Smooth muscle cell (in vitro differentiated cells): Measurements from ENCODE around the gene MAP3K9. TPM values are rescaled to one million over a fixed set of nuclear protein-coding genes. Genes with fewer than 3 reads are reported as not detected.
A peak's percentile ranks its signal among the peaks of the same experiment; 100 is the strongest.

Experiments
- DNase-seq: peaks from one replicate; lab custom pipeline; 2025; ENCODE audit not compliant: unreplicated experiment; lab: John Stamatoyannopoulos, UW
- H2AFZ ChIP-seq: fragments of 200-600 bp; sonication (generic); 2 replicates; pipeline ENCODE4 v1.6.0; 2016; ENCODE audit warnings: antibody characterized with exemption, low read depth, mild to moderate bottlenecking
- H3F3A ChIP-seq: fragments of 200-600 bp; sonication (generic); 2 replicates; pipeline ENCODE4 v1.6.0; 2017; ENCODE audit warnings: antibody characterized with exemption, low read depth
- H3K27ac ChIP-seq: fragments of 200-600 bp; sonication (generic); 2 replicates; pipeline ENCODE4 v1.5.1; 2016; ENCODE audit warnings: low read depth, mild to moderate bottlenecking
- H3K27me3 ChIP-seq: fragments of 200-600 bp; sonication (generic); 2 replicates; pipeline ENCODE4 v1.6.1; 2016; ENCODE audit warnings: low read depth, mild to moderate bottlenecking
- H3K36me3 ChIP-seq: fragments of 200-600 bp; sonication (generic); 2 replicates; pipeline ENCODE4 v1.5.1; 2016; ENCODE audit warnings: low read depth
- H3K4me1 ChIP-seq: fragments of 200-600 bp; sonication (generic); 2 replicates; pipeline ENCODE4 v1.5.1; 2016; ENCODE audit warnings: low read depth
- H3K4me2 ChIP-seq: fragments of 200-600 bp; sonication (generic); 2 replicates; pipeline ENCODE4 v1.6.0; 2016; ENCODE audit warnings: mild to moderate bottlenecking
- H3K4me3 ChIP-seq: fragments of 200-600 bp; sonication (generic); 2 replicates; pipeline ENCODE4 v1.5.1; 2016; ENCODE audit warnings: mild to moderate bottlenecking
- H3K79me2 ChIP-seq: fragments of 200-600 bp; sonication (generic); 2 replicates; pipeline ENCODE4 v1.6.0; 2016; ENCODE audit warnings: low read depth, mild to moderate bottlenecking
- H3K9ac ChIP-seq: fragments of 200-600 bp; sonication (generic); 2 replicates; pipeline ENCODE4 v1.6.0; 2016; ENCODE audit warnings: low read depth
- H3K9me3 ChIP-seq: fragments of 200-600 bp; sonication (generic); replicated peaks from 2 replicates; pipeline ENCODE4 v1.5.1; 2016; ENCODE audit warnings: low read depth
- H4K20me1 ChIP-seq: fragments of 200-600 bp; sonication (generic); 2 replicates; pipeline ENCODE4 v1.6.0; 2016; ENCODE audit warnings: low read depth
- WGBS: methylation state at CpG from one replicate; pipeline ENCODE4 v1.1.7; 2016; ENCODE audit warnings: low lambda C conversion rate; 5-methylcytosine and 5-hydroxymethylcytosine counted together
- polyA plus RNA-seq: library from polyadenylated mRNA; unstranded; fragments of >200 nt; fragmentation: Nextera tagmentation; extraction: Ambion mirVana; gene quantifications from 2 replicates; pipeline ENCODE4 v1.2.1, GENCODE V29; 2016
- total RNA-seq: library from RNA; depleted of rRNA; stranded (reverse); fragments of >200 nt; gene quantifications from 2 replicates; pipeline ENCODE4 v1.2.3, GENCODE V29; 2014
- TF ChIP-seq, protein P1 (sequence below): fragments of 200-600 bp; sonication (generic); IDR thresholded peaks from 2 replicates; pipeline ENCODE4 v1.5.1; 2017; ENCODE audit warnings: borderline replicate concordance, mild to moderate bottlenecking, antibody characterized with exemption; ENCODE audit not compliant: insufficient read depth, poor library complexity, severe bottlenecking

The MAP3K9 gene
- total and polyA plus RNA-seq, 2 experiments from 2014 or later, result 0.22 to 2.4 TPM

DNA sequence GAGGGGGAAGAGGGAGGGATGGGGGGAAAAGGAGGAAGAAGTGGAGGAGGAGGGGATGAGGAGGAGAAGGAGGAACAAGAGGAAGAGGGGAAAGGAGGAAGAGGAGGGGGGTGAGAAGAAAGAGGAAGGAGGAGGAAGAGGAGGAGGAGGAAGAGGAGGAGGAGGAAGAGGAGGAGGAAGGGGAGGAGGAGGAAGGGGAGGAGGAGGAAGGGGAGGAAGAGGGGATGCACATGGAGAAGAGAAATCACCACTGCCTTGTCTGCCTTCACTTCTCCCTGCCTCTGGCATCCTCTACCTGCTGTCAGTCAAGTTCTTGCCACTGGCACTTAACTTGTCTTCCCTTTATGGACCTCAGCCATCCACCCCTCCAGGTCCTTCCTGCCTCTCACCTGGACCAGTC lies 107.7 kb downstream of the MAP3K9 start:
- Histone ChIP-seq H3K4me3 (no peak overlapping the region), H3K4me2 (no peak overlapping the region), H4K20me1 (no peaks in the 10 kb centered on the region), H3K79me2 (no peaks in the 10 kb centered on the region), H3K9ac (no peak overlapping the region), H3K9me3 (no peaks in the 10 kb centered on the region), H3F3A (no peaks in the 10 kb centered on the region), H3K4me1 (no peaks in the 10 kb centered on the region), H3K27ac (no peak overlapping the region), H2AFZ (no peak overlapping the region), H3K36me3 (no peaks in the 10 kb centered on the region), H3K27me3 (no peaks in the 10 kb centered on the region)
- DNase-seq, result no peak
- TF ChIP-seq, protein P1, sequence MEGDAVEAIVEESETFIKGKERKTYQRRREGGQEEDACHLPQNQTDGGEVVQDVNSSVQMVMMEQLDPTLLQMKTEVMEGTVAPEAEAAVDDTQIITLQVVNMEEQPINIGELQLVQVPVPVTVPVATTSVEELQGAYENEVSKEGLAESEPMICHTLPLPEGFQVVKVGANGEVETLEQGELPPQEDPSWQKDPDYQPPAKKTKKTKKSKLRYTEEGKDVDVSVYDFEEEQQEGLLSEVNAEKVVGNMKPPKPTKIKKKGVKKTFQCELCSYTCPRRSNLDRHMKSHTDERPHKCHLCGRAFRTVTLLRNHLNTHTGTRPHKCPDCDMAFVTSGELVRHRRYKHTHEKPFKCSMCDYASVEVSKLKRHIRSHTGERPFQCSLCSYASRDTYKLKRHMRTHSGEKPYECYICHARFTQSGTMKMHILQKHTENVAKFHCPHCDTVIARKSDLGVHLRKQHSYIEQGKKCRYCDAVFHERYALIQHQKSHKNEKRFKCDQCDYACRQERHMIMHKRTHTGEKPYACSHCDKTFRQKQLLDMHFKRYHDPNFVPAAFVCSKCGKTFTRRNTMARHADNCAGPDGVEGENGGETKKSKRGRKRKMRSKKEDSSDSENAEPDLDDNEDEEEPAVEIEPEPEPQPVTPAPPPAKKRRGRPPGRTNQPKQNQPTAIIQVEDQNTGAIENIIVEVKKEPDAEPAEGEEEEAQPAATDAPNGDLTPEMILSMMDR, result no peak

DNA sequence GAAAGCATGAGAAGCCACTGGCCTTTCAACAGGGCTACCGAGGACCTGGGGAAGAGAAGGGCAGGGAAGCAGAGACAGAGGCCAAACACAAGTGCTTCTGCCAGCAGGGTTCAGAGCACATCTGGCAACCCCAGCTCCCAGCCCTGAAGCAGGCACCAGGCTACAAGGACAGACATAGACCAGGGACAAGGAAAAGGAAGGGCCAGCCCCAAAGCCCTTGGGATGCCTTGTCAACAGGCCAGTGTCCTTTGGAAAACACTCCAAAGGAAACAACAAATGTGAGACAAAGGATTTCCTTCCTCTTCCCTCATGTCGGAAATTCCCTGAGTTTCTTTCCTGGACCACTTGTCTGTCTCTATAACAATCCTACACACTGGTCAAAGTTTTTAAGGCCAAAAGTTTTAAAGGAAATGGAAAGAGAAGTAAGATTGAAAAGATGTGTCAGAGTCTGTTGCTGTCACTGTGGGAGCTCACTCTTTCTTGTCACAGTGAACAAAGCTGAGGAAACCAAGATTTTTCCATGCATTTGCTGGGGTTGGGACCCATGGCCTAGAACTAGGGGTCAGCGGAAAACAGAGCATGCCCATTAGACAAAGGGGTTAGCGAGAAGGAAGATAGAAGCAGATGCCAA lies 108.2 kb downstream of the MAP3K9 start:
- WGBS, result 86% methylated on average over 4 of the region's 4 CpGs
- no peak overlapping the region for H3K27ac ChIP-seq
- no peaks in the 10 kb centered on the region for H3K4me1 ChIP-seq
- no peak overlapping the region for H3K4me3 ChIP-seq
- H3K4me2 ChIP-seq, result no peak overlapping the region
- DNase-seq, result no peak
- no peaks in the 10 kb centered on the region for H4K20me1 ChIP-seq
- no peaks in the 10 kb centered on the region for H3K27me3 ChIP-seq
- no peaks in the 10 kb centered on the region for H3K9me3 ChIP-seq
- no peak overlapping the region for H3K9ac ChIP-seq
- H2AFZ ChIP-seq, result no peak overlapping the region
- TF ChIP-seq, protein P1, result no peak
- no peaks in the 10 kb centered on the region for H3K36me3 ChIP-seq
- H3K79me2 ChIP-seq, result no peaks in the 10 kb centered on the region
- H3F3A ChIP-seq, result no peaks in the 10 kb centered on the region

DNA sequence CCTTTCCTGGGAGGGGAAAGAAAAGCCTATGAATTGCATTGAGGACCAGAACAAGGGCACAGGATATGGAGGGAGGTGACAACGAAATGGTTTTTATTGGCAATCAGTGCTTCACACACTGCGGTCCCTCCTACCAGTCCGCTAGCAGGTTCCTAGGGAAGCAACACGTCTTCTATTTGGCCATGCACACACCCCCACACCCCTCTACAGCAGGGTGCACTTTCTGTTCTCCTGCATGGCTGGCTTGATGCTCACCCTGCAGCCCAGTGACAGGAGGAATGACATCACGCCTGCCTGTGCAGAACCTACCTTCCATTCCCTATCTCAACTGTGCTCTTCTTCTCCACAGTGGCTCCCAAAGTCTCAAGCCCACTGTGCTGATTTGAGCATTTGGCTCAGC lies 109.7 kb downstream of the MAP3K9 start:
- Histone ChIP-seq H3K9ac (no peak overlapping the region), H3K36me3 (no peaks in the 10 kb centered on the region), H3K4me1 (no peaks in the 10 kb centered on the region), H2AFZ (no peak overlapping the region), H3K4me2 (no peak overlapping the region), H3K27me3 (no peaks in the 10 kb centered on the region), H3K4me3 (no peak overlapping the region), H4K20me1 (no peaks in the 10 kb centered on the region), H3K27ac (no peak overlapping the region), H3F3A (no peaks in the 10 kb centered on the region), H3K79me2 (no peaks in the 10 kb centered on the region), H3K9me3 (no peaks in the 10 kb centered on the region)
- no peak for DNase-seq
- 95% methylated on average over 5 of the region's 5 CpGs for WGBS
- TF ChIP-seq, protein P1, result no peak

DNA sequence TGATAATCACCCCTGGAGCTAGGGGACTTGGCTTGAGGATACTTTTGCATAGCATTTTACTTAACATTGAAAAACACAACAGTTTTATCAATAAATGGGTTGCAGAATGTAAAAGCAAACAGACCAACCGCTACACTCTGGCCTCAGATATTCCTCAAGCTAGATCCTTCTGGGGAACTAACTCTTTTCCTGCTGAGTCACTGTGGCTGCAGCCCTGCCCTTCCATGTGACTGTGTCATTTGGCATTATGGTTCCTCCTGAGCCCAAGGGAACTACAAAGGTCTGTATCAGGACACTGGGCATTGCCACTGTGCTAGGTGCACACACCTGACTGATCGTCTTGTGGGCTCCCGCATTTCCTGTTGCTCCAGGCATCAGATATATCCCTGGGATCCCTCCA lies 111.0 kb downstream of the MAP3K9 start:
- Histone ChIP-seq H3K9ac (no peak overlapping the region), H3K36me3 (no peaks in the 10 kb centered on the region), H3K9me3 (no peaks in the 10 kb centered on the region), H4K20me1 (no peaks in the 10 kb centered on the region), H2AFZ (peak overlapping the region; percentile 55), H3K27ac (no peak overlapping the region), H3K4me3 (no peak overlapping the region), H3K79me2 (no peaks in the 10 kb centered on the region), H3F3A (no peaks in the 10 kb centered on the region), H3K27me3 (no peaks in the 10 kb centered on the region), H3K4me1 (no peaks in the 10 kb centered on the region), H3K4me2 (peak overlapping the region; percentile 67)
- 74% methylated on average over 3 of the region's 3 CpGs for WGBS
- DNase-seq, result no peak
- TF ChIP-seq, protein P1, result no peak
